Type B pancreatic cell (in vitro differentiated cells): ENCODE measurements around the gene HOXA6. TPM values are rescaled to one million over a fixed set of nuclear protein-coding genes. Genes with fewer than 3 reads are reported as not detected.

Experiments used
- DNase-seq: peaks from one replicate; pipeline ENCODE4 v3.0.0; 2021; ENCODE audit warnings: mixed read lengths; ENCODE audit not compliant: unreplicated experiment; ENCODE audit errors: extremely low spot score
- H3K27ac Mint-ChIP-seq: 2 replicates; pipeline ENCODE4 v1.8.0; 2021; ENCODE audit warnings: mild to moderate bottlenecking, mixed read lengths
- H3K27me3 Mint-ChIP-seq: 2 replicates; pipeline ENCODE4 v1.8.0; 2021; ENCODE audit warnings: mixed read lengths
- H3K36me3 Mint-ChIP-seq: 2 replicates; pipeline ENCODE4 v1.8.0; 2021; ENCODE audit warnings: mixed read lengths
- H3K4me1 Mint-ChIP-seq: one replicate; pipeline ENCODE4 v1.8.0; 2021; ENCODE audit warnings: mixed read lengths; ENCODE audit not compliant: unreplicated experiment
- H3K4me3 Mint-ChIP-seq: 2 replicates; pipeline ENCODE4 v1.8.0; 2021; ENCODE audit warnings: mild to moderate bottlenecking, mixed read lengths
- H3K9me3 Mint-ChIP-seq: 2 replicates; pipeline ENCODE4 v1.8.0; 2021; ENCODE audit warnings: mixed read lengths
- total RNA-seq: library from RNA; stranded (reverse); gene quantifications from 2 replicates; pipeline ENCODE4 v1.2.1, GENCODE V29; 2021; ENCODE audit warnings: low replicate concordance
- TF ChIP-seq, protein P1 (sequence below): fragments of 200-600 bp; sonication (generic); conservative IDR thresholded peaks from 2 replicates; pipeline ENCODE4 v1.5.0; 2021; ENCODE audit warnings: antibody characterized with exemption, mild to moderate bottlenecking

Gene HOXA6
- total RNA-seq, 1 donor from 2014 or later = 10.9 TPM

DNA sequence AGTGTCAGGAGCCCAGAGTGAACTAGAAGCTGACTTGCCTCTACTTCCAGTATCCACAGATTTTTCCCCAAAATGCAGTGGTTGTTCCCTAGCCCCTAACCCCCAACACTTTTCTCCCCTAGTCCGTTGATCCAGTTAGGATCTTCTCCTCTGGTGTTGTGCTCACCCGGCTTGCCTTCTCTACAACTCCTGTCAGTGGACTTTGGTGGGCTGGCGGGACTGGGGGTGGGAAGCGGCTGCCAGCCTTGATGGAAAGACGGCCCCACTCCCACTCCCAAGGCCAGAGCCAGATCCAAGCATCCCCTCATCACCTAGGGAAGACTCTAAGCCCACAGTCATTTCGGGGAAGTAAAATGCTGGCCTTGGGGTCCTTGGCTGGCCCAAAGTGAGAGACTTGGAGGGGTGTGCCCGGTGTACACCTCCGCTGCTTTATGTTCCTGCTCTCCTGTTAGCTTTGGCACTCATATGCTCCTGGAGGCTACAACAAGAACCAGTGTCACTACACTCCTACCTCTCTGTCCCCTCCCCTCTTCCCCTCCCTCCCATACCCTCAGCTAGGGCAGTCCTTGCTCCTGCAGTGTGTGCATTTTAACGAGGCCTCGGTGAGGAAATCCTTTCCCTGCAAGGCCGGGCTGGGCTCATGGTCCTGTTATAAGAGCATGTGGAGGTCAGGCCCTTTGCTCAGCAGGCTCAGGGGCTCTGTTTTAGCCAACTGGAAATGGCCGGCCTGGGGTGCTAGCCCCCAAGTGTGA lies 27.5 kb upstream of the HOXA6 start:
- no peak overlapping the region for H3K27ac Mint-ChIP-seq

DNA sequence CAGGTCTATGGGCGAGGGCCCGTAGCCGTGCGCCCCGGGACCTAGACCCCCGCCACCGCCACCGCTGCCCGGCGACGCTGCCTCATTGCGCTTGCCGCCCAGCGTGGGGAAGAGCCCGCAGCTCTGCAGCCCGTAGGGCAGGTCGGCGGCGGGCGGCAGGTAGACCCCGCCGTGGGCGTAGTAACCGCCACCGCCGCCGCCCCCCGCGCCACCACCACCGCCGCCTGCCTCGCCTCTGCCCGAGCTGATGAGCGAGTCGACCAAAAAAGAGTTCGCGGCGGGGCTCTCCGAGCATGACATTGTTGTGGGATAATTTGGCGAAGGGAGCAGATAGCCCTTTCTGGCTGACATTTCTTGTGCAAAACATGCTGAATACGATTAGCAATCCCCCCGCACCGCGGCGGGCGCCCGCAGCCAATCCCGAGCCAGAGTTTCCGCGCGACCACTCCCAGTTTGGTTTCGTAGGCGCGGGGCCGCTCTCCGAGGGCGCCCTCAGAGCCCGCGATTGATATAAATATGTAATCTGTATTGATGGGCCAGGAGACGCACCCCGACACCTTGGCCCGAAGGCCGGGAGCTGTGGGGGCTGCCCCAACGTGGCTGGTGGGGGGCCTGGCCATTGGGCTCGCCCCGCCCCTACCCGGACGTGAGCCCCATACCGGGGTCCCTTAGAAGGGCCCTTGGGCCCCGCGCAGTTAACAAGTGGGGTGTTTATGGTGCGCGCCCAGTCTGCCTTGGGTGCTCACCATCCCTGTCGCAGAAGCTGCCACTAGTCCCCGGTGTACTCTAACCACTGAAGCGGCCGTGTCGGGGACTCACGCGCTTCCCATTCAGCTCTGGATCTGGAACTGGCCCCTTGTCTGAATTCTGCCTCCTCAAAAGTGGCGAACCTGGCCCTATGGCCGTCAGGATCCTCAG lies 26.6 kb upstream of the HOXA6 start, which contains the start of gene HOXA10:
HOXA10 (minus strand) TSS at position 365 of the 918 bp plus-strand sequence; CDS start at position 351, 14 bp downstream.
- Mint-ChIP-seq H3K36me3 (no peaks in the 10 kb centered on the region), H3K9me3 (no peaks in the 10 kb centered on the region), H3K4me3 (peak within 1 kb of the TSS; percentile 75), H3K27ac (no peak within 1 kb of the TSS), H3K27me3 (peaks cover 87% of the 10 kb centered on the region), H3K4me1 (peaks cover 10% of the 10 kb centered on the region)
- TF ChIP-seq, protein P1, sequence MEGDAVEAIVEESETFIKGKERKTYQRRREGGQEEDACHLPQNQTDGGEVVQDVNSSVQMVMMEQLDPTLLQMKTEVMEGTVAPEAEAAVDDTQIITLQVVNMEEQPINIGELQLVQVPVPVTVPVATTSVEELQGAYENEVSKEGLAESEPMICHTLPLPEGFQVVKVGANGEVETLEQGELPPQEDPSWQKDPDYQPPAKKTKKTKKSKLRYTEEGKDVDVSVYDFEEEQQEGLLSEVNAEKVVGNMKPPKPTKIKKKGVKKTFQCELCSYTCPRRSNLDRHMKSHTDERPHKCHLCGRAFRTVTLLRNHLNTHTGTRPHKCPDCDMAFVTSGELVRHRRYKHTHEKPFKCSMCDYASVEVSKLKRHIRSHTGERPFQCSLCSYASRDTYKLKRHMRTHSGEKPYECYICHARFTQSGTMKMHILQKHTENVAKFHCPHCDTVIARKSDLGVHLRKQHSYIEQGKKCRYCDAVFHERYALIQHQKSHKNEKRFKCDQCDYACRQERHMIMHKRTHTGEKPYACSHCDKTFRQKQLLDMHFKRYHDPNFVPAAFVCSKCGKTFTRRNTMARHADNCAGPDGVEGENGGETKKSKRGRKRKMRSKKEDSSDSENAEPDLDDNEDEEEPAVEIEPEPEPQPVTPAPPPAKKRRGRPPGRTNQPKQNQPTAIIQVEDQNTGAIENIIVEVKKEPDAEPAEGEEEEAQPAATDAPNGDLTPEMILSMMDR = no peak
- peak; percentile 70 for DNase-seq

More for the DNA sequence above, 27.5 kb upstream of the HOXA6 start:
- peaks cover 90% of the 10 kb centered on the region for H3K27me3 Mint-ChIP-seq
- H3K9me3 Mint-ChIP-seq = no peaks in the 10 kb centered on the region
- TF ChIP-seq, protein P1 = no peak
- H3K4me1 Mint-ChIP-seq = peaks cover 16% of the 10 kb centered on the region
- DNase-seq = peak; percentile 64
- H3K36me3 Mint-ChIP-seq = no peaks in the 10 kb centered on the region
- H3K4me3 Mint-ChIP-seq = peak overlapping the region; percentile 75

DNA sequence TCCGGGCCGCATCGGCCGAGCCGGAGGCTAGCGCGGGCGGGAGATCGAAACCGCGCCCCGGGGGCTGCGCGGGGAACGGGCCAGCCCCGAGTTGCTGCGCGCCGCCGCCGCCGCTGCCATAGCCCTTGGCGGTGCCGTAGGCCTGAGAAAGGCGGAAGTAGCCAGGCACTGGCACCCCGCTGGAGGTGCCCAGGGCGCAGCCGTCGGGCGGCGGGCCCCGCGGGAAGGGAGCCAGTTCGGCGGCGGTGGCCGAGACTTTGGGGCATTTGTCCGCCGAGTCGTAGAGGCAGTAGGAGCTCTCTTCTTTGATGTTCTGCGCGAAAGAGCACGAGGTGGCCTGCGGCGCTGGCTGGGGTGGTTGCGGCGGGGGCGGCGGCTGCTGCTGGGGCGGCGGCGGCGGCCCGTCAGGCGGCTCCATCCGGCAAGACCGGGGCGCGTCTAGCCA lies 26.0 kb upstream of the HOXA6 start:
- H3K9me3 Mint-ChIP-seq = no peaks in the 10 kb centered on the region
- no peak overlapping the region for H3K27ac Mint-ChIP-seq
- no peak overlapping the region for H3K4me3 Mint-ChIP-seq
- peaks cover 85% of the 10 kb centered on the region for H3K27me3 Mint-ChIP-seq
- DNase-seq = peak; percentile 70
- H3K4me1 Mint-ChIP-seq = peaks cover 10% of the 10 kb centered on the region
- no peaks in the 10 kb centered on the region for H3K36me3 Mint-ChIP-seq
- TF ChIP-seq, protein P1 = no peak

DNA sequence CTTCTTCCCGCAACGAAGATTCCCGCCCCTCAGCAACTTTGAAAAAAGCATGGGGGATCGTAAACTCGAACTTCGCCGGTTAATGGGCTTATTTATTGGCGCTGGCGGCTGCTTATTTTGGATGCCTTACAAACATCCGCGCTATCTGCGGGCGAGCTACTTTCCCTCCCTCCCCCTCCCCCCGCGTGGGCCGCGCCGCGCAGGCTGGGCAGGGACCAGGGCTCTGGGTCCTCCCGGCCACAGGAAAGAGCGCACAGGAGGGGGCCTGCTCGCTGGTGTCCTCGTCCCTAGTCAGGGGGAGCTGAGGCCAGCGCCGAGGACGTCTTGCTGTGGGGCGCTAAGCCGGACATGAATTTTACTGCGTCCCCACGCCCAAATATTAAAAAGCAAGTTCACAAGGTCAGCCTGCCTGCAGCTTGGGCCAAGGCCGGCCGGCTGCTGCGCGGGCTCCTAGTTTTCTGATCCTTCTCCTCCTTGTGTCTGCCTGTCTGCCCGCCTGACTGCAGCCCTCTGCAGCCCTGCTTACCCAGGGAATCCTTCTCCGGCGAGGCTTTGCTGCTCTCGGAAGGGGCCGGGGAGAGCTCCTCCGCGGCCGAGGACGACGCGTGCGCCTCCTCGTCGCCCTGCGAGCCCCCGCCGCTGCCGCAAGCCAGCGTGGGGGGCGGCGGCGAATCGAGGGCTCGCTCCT lies 25.4 kb upstream of the HOXA6 start:
- Mint-ChIP-seq H3K27me3 (peaks cover 85% of the 10 kb centered on the region), H3K27ac (no peak overlapping the region), H3K4me3 (peak overlapping the region; percentile 47), H3K4me1 (peaks cover 15% of the 10 kb centered on the region), H3K9me3 (no peaks in the 10 kb centered on the region), H3K36me3 (no peaks in the 10 kb centered on the region)
- DNase-seq = no peak
- TF ChIP-seq, protein P1 = no peak

DNA sequence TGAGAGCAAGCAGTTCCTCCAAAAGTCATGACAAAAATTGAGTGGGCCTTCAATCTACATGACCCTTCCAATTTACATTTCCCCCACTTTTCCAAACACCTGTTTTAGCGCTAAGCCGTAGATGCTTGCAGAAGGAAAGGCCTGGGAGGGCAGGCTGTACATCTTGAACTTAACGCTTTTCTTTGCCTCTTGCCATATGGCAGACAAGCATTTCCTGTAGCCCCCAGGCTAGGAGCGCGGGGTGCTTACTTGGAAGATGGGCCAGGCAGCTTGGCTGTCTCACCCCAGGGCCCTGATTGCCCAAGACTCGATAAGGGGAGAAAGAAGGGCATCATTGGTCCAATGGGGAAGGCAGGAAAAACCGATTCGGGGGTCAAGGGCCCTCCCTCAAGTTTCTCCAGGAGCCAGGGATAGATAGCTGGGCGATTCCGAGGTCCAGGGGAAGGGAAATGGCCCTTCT lies 24.8 kb upstream of the HOXA6 start:
- no peaks in the 10 kb centered on the region for H3K36me3 Mint-ChIP-seq
- peak; percentile 67 for DNase-seq
- peak overlapping the region; percentile 39 for H3K27ac Mint-ChIP-seq
- TF ChIP-seq, protein P1 = no peak
- H3K4me1 Mint-ChIP-seq = peaks cover 15% of the 10 kb centered on the region
- H3K4me3 Mint-ChIP-seq = peak overlapping the region; percentile 84
- H3K9me3 Mint-ChIP-seq = no peaks in the 10 kb centered on the region
- peaks cover 85% of the 10 kb centered on the region for H3K27me3 Mint-ChIP-seq
